ENCODE data around the gene CLEC2A.

DNA sequence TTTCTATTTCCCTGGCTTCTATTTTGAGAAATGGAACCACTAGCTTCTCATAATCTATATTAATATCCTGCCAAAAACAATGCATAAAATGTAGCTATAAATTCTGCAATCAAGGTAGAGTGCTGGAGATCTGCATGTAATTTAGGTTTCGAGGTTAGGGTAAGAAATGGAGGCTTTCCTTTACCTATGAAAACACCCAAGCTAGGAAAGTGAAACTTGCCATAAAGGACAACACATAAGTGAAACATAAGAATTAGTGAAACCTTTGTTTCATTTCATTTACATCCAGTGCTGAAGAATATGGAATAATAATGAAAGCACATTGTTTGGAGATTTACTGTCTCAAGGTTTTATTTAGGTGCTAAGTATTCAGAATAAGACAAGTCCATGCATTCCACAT lies 9.7 kb downstream of the CLEC2A start:
- TF ChIP-seq, protein P1, sequence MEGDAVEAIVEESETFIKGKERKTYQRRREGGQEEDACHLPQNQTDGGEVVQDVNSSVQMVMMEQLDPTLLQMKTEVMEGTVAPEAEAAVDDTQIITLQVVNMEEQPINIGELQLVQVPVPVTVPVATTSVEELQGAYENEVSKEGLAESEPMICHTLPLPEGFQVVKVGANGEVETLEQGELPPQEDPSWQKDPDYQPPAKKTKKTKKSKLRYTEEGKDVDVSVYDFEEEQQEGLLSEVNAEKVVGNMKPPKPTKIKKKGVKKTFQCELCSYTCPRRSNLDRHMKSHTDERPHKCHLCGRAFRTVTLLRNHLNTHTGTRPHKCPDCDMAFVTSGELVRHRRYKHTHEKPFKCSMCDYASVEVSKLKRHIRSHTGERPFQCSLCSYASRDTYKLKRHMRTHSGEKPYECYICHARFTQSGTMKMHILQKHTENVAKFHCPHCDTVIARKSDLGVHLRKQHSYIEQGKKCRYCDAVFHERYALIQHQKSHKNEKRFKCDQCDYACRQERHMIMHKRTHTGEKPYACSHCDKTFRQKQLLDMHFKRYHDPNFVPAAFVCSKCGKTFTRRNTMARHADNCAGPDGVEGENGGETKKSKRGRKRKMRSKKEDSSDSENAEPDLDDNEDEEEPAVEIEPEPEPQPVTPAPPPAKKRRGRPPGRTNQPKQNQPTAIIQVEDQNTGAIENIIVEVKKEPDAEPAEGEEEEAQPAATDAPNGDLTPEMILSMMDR (IDR thresholded peaks at IDR 0.05; ENCODE audit: borderline replicate concordance, extremely low read depth, low read length, poor library complexity, severe bottlenecking): no peak
- TF ChIP-seq EZH2 (IDR thresholded peaks at IDR 0.05; ENCODE audit: borderline replicate concordance, low read depth, low read length, severe bottlenecking): no peak

Data from DND-41 (cell line).